NCI-H510A (cell line): Measurements from ENCODE around the gene SV2C.
"Not testable (repeated sequence)": the region's sequence is repeated elsewhere in the genome, so short reads cannot be mapped to it uniquely, and the experiment has no call there.

Experiments used
- DNase-seq: peaks from one replicate; lab custom pipeline; 2025; lab: John Stamatoyannopoulos, UW

Gene SV2C

DNA sequence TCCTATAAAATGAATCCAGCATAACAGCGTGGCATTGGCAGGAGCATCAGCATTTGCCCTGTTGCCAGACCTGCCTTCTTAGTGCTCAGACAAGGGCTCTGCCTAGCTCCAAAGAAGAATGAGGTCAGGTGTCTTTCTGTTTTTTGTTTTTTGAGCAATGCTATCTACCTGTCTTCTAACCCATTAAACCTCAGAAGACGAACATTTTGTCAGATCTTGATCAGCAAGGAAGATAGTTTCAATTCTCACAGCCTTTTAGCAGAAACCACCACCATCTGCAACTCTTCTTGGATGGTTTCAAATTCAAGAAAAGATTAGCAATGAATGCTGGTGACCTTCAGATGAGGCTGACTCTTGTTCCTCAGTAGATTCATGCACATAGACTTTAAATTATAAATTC, 216.4 kb downstream of the SV2C start:
- DNase-seq, result no peak

DNA sequence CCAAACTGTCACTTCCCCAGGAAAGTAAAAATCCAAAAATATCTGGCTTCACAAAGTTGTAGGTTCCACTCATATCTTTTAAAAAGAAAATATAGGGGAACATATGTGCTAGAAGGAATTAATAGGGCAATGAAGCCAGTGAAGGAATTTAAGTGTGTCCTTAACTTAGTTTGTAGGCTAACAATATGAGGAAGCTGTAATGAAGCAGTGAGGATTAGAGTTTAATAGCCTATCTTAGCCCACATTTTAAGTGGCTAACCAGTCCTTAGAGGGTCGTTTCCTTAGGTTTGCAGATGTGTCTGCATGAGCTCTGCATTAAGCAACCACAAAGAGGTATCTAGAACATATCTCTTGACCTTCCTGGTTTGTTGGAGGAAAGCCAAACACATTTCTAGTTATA, 218.7 kb downstream of the SV2C start:
- not testable (repeated sequence) for DNase-seq

DNA sequence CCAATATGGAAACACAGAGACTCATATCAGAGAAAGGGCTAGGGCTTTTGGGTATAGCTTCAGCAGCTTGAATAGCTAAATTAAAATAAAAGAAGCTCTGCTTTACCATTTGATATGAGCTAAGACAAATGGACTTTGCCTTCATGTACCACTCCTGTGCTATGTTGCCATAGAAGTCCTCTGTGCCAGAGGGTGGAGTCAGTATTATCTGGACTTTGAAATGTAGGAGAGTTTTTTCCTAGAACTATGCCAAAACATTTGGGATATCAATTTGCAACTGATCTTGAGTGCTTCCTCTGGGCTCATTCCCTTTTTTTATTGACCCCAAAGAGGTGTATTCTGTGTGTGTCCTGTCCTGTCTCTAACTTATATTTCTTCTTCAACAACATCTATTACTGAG, 219.5 kb downstream of the SV2C start:
- not testable (repeated sequence) for DNase-seq

DNA sequence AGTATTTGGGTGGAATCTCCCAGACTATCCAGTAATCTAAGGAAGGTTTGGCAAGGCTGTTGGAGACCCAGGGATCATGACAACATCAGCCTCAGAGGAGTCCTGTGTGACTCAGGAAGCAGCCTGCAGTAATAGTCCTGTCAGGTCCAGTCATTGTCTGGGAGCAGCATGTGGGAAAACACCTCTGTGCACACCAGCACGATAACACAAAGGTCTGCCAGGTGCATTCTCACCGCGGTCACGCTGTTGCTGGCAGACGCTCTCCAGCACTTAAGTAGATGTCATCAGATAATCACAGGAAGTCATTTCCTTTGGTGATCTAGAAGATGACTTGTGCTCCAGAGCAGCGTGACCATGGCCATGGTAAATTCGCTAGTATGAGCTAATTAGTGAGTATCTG, 220.7 kb downstream of the SV2C start:
- DNase-seq, result peak; percentile 62

DNA sequence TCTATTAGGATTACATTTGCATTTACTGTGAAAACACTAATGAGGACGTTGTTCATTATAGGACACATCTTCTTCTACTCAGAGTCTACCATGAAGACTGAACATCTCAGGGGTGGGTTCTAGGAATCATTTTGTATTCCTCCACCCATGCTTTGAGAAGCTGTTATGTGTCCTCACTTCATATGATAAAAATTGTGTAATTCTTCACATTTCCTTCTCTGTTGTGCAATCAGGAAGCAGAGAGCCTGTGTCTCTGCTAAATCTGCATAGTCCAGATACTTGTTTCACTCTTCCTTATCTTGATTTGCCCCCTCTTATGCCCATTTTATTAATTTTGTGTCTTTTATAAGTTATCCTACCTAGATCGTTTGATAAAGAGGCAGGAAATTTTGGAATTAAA, 222.1 kb downstream of the SV2C start:
- DNase-seq, result no peak

DNA sequence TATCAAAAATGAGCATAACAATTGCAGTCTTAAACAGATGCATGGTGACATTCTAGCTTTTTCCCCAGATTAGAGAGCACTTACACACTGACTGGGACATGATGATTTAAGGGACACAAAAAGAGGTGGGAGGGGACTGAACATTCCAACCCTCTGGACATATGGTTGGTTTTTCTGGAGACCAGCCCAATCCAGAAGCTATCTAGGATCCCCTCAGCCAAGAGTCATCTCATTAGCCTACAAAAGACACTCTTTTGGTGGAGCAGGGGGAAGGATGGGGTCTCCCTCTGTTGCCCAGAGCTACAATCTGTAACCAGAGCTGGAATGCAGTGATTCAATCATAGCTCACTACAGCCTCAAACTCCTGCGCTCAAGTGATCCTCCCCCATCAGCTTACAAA, 222.6 kb downstream of the SV2C start:
- no peak for DNase-seq

DNA sequence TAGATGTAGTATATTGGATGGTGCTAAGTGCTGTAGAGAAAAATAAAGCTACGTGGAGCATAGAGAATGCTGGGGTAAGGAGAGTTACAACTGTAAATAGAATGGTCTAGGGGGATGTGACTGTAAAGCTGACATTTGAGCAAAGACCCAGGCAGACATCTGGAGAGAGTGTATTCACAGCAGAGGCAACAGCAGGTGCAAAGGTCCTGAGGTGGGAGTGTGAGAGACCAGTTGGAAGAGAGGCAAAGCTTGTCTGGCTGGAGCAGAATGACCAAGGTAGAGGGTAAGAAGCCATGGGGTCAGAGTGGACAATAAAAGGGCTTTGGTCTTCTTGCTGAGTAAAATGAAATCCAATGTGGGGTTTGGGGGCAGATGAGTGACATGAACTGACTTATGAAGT, 227.0 kb downstream of the SV2C start:
- DNase-seq, result no peak

DNA sequence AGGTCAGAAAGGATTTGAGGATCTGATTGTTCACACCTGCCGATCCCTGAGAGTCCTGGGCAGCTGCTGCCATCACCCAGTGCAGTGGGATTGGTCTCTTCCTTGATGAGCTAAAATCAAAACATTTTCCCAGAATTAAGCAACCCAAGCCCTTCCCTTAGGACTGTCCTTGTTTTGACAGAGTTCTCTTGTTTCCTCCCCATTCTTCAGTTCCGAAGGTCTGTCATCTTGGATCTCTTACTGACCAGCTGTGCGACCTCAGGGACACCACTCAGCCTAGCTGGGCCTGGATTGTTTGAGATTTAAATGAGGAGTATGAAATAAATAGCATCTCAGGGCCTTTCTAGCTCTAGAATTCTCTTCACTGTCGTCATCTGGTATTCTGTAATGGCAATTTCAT, 229.6 kb downstream of the SV2C start:
- no peak for DNase-seq

DNA sequence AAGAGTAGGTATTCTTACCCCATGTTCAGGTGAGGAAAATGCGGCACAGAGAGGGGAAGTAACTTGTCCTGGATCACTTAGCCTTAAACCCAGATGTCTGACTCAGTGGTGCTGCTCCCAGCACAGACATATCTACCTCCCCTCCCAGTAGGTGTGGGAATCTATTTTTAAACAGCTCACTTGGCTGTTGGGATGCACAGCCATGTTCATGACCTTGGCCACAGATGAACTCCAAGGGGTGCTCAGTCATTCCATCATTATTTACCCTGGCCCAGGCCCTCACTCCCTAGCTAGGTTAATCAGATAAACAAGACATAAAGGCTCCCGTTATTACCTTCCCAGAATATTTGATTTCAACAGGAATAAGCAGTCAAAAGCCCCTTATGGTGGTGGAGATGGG, 231.5 kb downstream of the SV2C start:
- DNase-seq, result no peak

DNA sequence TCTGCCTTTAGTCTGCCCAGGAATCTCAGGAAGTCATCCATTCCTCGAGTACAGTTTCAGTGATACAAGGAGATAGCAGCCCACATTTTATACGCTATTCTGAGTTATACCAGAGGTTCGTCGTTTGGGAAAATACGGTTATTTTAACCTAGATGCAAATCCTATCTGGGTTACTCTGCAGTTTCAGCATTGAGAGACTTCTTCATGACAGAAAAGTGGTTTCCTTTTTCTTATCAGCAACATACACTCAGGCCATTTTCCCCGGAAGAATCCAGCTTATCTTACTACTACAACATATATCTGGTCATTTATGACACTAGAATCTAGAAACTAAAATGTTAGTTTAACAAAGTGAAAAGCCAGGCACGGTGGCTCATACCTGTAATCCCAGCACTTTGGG, 236.5 kb downstream of the SV2C start:
- DNase-seq, result no peak

DNA sequence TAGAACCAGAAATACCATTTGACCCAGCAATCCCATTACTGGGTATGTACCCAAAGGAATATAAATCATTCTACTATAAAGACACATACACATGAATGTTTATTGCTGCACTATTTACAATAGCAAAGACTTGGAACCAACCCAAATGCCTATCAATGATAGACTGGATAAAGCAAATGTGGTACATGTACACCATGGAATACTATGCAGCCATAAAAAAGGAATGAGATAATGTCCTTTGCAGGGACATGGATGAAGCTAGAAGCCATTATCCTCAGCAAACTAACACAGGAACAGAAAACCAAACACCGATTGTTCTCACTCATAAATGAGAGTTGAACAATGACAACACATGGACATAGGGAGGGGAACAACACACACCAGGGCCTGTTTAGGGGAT, 240.3 kb downstream of the SV2C start:
- DNase-seq, result not testable (repeated sequence)

DNA sequence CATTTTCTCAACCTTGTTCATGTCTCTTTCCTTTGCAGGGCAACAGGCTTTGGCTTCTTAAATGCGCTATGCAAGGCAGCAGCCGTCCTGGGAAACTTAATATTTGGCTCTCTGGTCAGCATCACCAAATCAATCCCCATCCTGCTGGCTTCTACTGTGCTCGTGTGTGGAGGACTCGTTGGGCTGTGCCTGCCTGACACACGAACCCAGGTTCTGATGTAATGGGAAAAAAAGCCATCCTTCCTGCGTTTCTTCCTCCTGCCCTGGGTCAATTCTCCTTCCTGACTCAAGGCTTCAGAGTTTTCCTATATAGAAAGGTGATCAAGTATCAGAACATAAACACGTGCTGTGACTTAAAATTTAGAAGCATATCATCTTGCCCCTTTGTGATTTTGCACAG, 242.1 kb downstream of the SV2C start:
- no peak for DNase-seq

DNA sequence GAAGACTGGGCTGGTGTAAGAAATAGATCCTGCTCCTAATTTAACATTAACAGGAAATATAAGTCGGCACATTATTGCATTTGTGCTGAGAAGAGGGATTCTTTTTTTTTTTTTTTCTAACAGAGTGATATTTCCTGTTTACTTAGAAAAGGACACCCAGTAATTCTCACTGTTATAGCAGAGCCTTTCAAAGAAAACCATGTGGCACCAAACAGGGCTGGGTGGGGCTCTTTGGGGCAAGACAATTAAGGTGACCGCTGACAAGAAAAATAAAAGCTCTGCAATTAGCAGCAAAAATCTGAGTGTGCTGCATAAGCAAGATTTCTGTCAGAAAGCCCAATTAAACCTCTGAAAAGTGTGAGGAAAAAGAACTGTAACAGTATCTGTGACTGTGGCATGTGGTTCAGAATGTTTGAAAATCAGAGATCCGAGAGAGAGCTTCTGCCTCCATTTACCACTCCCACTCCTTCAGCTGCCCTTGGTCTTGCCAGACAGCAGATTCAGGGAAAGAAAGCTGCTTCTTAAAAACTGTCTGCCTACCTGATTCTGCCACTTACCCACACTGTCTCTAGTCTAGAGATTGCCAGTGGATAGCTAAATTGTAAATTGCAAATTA, 242.8 kb downstream of the SV2C start:
- DNase-seq, result no peak

DNA sequence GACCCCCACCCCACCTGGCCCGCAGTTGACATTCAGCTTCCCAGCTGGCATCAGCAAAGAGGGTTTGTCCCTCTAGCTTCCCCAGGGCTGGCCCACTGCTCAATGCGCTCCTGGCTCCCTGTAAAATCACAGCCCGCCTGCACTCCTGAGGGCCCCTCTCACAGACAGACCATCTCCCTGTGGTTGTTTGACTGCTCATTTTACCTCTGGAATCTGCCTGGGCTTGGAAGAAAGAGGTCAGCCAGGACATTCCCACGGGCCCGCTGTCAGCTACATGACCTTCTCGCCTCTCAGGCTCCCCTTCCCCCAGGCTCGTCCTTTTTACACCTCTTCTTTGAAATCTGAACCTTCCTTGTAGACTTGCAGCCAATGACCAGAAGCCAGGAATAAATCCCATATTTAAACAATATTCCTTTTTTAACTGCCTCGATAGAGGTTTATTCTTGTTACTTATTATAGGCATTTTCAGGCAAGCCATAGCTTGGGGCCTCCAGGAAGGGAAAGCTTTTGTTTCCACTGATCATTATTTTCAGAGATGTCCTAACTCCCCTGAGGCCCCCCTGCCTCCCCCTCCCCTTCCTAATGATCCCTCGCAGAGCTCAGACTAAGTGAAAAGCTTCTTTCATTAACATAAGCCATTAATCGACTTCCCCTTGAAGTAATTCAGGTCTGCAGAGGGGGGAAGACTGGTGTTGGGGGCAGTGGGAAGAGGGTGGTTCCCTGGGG, 243.6 kb downstream of the SV2C start:
- no peak for DNase-seq

DNA sequence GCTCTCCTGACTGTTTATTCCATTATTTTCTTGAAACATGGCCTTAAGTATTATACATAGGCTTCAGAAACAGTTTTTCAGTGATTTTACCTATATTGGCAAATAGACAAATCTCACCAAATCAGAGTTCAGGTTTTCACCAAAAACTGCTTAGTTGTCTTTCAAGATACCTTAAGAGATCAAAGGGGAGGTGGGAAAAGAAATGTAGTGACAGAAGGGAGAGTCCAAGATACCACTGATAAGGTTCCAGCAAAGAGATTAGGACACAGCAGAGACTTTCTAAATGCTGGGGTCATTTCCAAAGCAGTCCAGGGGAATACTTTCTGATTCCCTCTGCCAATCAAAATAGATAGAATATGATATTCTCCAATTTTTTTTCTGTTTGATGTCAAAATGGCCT, 246.2 kb downstream of the SV2C start:
- DNase-seq, result no peak

DNA sequence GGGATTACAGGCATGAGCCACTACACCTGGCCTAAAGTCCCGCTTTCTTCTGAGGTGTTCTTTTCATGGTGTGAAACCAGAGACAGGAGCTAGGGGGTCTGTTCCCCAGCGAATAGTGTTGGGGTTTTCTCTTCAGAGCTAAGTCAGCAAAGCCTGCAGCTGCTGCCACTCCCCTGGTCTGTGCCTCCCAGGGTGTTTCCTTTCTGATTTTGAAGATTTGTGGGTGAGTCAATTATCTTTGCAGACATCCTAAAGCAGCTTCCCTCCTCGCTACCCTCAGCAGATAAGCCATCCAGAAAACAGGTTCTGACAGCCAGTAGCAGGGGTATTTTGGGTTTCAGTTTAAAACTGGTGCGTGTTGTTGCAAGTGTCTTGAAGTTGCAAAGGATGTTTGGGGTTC, 247.9 kb downstream of the SV2C start:
- DNase-seq, result no peak

DNA sequence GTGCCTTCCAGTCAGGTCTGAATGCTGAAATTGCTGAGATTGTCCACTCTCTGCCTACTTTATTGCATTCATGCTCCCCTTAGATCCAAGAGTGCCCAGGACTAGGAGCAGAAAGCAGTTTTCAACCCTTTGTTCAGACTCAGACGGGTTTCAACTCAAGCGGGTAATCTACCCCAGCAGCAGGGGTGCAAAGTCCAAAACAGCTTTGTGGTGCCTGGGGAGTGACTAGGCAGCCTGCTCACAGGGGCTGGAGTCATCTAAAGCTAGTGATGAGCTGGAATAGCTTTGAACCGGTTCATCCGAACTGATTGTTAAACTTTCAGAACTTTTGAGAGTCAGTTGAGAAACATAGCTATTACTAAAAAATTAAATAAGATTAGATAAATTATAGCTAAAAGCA, 248.9 kb downstream of the SV2C start:
- no peak for DNase-seq

DNA sequence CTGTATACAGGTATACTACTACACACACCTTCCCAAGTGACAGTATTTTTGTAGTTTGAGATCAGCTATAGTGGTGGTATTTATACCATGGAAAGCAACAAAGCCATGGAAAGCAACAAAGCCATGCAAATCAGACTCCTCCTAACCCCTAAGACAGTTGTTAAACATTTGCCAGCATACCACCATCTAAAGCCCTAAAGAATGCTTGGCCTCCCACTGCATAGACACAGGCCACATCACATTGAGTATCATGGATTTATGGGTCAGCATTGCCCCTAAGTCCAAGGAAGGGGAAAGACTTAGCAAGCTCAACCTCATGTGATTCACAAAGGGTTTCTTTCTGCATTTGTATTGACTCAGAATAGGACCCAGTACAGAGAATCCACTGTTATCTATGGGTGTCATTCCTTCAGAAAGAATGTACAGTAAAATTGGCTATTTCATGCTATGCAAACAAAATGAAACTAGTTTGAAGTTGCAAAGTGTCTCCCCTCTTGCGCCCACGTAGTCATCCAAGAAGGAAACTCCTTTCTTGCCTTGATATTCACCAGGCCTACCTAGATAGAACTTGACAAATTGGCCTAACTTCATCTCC, 249.5 kb downstream of the SV2C start:
- DNase-seq, result no peak

DNA sequence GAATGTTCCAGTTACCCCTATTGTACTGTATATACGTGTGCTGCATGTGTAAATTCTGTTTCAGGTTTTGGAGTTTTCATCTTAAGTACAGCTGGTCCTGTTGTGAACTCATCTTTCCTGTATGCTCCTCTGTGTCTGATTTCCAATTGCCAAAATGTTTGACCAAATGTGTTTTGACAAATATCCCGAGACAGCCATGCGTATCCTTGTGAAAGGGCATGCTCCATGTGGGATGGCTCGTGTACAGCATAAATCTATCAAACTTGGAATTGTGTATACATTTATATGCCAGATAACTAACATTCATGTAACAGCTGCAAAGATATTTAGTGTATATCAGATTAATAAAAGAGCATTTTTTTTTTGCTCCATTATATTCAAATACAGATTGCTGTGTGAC, 250.4 kb downstream of the SV2C start:
- no peak for DNase-seq

DNA sequence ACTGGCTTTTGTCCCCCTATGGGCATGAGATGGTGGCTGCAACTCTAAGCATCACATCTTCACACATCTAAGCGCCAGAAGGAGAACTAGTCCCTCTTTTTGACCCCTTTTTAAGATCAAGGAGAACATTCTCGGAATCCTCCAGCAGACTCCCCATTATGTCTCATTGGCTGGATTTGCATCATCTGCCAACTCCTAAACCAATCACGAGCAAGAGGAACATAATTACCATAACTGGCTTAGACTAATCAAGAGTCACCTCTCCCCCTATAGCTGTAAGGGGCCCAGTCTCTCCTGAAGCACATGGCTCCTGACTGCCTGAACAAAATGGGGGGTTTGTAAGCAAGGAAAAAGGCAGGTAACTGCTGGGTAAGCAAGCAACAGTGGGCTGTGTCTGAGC, 251.4 kb downstream of the SV2C start:
- DNase-seq, result no peak

DNA sequence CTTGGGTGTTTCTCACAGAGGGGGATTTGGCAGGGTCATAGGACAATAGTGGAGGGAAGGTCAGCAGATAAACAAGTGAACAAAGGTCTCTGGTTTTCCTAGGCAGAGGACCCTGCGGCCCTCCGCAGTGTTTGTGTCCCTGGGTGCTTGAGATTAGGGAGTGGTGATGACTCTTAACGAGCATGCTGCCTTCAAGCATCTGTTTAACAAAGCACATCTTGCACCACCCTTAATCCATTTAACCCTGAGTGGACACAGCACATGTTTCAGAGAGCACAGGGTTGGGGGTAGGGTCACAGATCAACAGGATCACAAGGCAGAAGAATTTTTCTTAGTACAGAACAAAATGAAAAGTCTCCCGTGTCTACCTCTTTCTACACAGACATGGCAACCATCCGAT, 252.3 kb downstream of the SV2C start:
- not testable (repeated sequence) for DNase-seq

DNA sequence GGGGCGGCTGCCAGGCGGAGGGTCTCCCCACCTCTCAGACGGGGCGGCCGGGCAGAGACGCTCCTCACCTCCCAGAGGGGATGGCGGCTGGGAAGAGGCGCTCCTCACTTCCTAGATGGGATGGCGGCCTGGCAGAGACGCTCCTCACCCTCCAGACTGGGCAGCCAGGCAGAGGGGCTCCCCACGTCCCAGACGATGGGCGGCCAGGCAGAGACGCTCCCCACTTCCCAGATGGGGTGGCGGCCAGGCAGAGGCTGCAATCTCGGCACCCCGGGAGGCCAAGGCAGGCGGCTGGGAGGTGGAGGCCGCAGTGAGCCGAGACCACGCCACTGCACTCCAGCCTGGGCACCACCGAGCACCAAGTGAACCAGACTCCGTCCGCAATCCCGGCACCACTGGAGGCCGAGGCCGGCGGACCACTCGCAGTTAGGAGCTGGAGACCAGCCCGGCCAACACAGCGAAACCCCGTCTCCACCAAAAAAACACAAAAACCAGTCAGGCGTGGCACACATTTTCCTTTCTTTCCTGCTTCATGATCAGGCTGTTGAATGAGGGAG, 253.1 kb downstream of the SV2C start:
- not testable (repeated sequence) for DNase-seq

DNA sequence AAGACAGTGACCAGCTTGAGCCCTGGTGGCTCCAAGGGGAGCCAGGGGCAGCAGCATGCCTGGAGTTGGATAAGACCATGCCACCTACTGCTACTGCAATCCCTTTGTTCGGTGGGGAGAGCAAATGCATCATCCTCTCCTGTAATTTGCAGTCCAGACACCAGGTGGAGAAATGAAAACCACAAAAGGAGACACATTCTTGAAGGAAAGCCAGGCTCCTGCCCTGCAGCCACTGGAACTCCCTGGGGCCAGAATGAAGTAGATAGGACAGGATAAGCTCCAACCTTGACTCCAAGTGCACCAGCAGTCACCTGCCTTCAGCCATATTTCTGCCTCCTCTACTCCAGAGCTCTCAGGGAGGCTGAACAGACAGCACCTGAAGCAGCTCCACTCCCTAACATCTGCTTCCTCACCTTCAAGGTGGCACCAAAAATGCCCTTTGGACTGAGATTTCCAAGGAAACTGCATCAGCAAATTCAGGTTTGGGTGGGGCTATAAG, 254.8 kb downstream of the SV2C start:
- no peak for DNase-seq
